Measurements from ENCODE around the gene ZNF81. TPM values are rescaled to one million over a fixed set of nuclear protein-coding genes. Genes with fewer than 3 reads are reported as not detected.

Gene ZNF81
- total RNA-seq, 4 donors from 2014 or later, result 1.00 to 4.3 (median 3.3) TPM

DNA sequence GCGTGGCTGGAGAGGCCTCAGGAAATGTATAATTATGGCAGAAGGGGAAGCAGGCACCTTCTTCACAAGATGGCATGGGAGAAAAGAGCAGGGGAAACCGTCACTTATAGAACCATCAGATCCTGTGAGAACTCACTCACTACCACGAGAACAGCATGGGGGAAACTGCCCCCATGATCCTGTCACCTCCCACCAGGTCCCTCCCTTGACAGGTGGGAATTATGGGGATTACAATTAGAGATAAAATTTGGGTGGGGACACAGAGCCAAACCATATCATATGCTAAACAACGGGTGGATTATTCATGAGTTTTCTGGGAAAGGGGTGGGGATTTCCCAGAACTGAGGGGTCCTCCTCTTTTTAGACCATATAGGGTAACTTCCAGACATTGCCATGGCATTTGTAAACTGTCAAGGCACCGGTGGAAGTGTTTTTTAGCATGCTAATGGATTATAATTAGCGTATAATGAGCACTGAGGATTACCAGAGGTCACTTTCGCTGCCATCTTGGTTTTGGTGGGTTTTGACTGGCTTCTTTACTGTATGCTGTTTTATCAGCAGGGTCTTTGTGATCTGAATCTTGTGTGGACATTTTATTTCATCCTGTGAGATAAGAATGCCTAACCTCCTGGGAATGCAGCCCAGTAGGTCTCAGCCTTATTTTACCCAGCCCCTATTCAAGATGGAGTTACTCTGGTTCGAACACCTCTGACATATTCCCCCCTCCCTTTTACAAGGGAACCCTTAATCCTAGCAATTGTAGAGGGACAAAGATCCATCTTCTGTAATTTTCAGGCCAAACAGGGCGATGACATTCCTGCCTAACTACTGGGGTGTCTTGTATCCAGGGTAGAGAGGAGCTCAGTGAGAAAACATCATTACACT, 27.6 kb upstream of the ZNF81 start:
- DNase-seq (no peak), ATAC-seq (no peak)
- Histone ChIP-seq H3K36me3 (no peaks in the 10 kb centered on the region), H3K27me3 (no peaks in the 10 kb centered on the region), H3K27ac (no peak overlapping the region), H3K4me3 (no peak overlapping the region), H3K9me3 (no peaks in the 10 kb centered on the region), H3K4me1 (no peaks in the 10 kb centered on the region)
- TF ChIP-seq, protein P1, sequence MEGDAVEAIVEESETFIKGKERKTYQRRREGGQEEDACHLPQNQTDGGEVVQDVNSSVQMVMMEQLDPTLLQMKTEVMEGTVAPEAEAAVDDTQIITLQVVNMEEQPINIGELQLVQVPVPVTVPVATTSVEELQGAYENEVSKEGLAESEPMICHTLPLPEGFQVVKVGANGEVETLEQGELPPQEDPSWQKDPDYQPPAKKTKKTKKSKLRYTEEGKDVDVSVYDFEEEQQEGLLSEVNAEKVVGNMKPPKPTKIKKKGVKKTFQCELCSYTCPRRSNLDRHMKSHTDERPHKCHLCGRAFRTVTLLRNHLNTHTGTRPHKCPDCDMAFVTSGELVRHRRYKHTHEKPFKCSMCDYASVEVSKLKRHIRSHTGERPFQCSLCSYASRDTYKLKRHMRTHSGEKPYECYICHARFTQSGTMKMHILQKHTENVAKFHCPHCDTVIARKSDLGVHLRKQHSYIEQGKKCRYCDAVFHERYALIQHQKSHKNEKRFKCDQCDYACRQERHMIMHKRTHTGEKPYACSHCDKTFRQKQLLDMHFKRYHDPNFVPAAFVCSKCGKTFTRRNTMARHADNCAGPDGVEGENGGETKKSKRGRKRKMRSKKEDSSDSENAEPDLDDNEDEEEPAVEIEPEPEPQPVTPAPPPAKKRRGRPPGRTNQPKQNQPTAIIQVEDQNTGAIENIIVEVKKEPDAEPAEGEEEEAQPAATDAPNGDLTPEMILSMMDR (IDR thresholded peaks at IDR 0.05 in 4 of 5, conservative IDR thresholded peaks at IDR 0.05 in 1 of 5), result no peak
- no peak for TF ChIP-seq POLR2A (IDR thresholded peaks at IDR 0.05)
- in situ Hi-C loops (cut with MboI; ENCODE audit: low sequenced_read_pairs in 4 of 4) (no loop called here), intact Hi-C loops (cut with DNase I; ENCODE audit: low total_unique reads) (no loop called here)

DNA sequence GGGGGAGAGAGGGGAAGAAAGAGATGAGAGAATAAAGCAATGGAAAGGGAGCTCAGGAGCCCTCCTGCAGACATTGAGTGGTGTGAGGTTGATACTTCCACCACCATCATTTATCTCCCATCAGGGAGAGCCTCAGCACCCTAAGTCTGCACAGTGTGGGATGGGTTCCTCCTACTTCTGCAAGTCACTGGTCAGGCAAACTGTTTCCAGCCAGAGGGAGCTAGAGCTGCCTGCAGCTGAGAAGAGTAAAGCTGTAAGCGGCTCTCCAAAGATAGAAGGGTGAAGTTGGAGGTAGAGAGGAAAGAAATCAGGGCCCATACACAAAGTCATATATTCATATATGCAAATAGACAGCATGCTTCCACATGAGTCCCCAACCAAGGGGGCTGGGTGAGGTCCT, 21.9 kb upstream of the ZNF81 start:
- Histone ChIP-seq H3K4me1 (no peaks in the 10 kb centered on the region), H3K4me3 (no peak overlapping the region), H3K27me3 (no peaks in the 10 kb centered on the region), H3K27ac (no peak overlapping the region), H3K36me3 (no peaks in the 10 kb centered on the region), H3K9me3 (no peaks in the 10 kb centered on the region)
- no peak for TF ChIP-seq POLR2A (IDR thresholded peaks at IDR 0.05)
- TF ChIP-seq, protein P1 (IDR thresholded peaks at IDR 0.05 in 4 of 5, conservative IDR thresholded peaks at IDR 0.05 in 1 of 5), result no peak
- DNase-seq (no peak), ATAC-seq (no peak)
- in situ Hi-C loops (cut with MboI; ENCODE audit: low sequenced_read_pairs in 4 of 4), result no loop called here
- intact Hi-C loops (cut with DNase I; ENCODE audit: low total_unique reads), result no loop called here

DNA sequence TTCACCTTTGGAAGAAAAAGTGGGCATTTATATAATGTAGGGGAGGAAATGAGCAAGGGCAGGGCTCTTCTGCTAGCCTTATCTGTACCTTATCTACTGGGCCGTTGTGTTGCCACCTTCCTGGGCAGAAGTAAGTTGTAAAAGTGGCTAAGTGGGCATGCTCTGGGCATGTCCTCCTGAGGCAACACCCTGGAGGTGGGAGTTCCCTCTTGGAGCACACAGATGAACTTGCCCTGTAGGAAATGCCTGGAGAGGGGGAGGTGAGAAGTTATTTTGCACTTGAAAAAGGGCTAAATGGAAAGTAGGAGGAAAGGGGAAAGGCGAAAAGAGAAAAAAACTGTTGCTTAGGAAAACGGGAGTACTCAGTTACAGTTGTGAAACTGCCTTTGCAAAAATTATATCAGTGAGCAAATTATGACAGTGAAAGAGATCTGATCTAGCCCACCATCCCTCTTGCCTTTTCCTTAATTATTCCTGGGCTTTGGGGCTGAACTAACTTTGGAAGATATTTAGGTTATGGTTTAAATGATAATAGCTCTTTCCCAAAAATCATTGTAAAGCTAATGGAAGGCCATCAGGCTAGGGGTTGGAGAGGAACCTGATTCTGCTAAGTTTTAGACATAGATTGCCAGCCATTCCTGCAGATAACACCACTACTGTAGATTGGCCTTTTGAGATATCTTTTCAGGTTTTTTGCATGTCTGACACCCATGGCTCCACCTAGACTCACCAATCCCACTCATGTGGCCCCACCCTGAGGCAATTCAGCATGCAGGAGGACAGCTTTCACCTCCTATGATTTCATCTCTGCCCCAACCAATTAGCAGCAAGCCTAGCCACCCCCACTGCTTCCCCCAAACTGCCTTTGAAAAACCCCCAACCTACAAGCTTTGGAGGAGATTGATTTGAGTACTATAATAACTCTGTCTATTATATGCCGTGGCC, 20.5 kb upstream of the ZNF81 start:
- no peak overlapping the region for H3K27ac ChIP-seq
- no peaks in the 10 kb centered on the region for H3K27me3 ChIP-seq
- intact Hi-C loops (cut with DNase I; ENCODE audit: low total_unique reads), result no loop called here
- no peaks in the 10 kb centered on the region for H3K4me1 ChIP-seq
- H3K36me3 ChIP-seq, result no peaks in the 10 kb centered on the region
- no peaks in the 10 kb centered on the region for H3K9me3 ChIP-seq
- no peak overlapping the region for H3K4me3 ChIP-seq
- TF ChIP-seq, protein P1 (IDR thresholded peaks at IDR 0.05 in 4 of 5, conservative IDR thresholded peaks at IDR 0.05 in 1 of 5), result no peak
- TF ChIP-seq POLR2A (IDR thresholded peaks at IDR 0.05), result no peak
- ATAC-seq, result no peak
- in situ Hi-C loops (cut with MboI; ENCODE audit: low sequenced_read_pairs in 4 of 4), result no loop called here
- no peak for DNase-seq

DNA sequence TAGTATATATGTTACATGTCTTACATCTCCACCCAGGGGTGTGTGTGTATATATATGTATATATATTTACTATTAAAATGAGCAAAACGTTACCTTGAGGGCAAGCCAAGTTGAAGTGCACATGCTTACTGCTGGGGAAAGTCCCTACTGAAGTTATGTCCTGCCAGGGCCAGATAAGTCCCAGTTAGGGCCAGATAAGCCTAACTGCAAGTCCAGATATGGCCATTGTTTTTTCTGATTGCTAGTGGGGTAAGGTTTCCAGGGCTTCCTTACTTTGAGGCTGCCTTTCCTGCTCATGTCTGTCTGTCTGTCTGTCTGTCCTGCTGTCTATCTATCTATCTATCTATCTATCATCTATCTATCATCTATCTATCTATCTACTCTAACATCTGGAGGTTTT, 19.3 kb upstream of the ZNF81 start:
- in situ Hi-C loops (cut with MboI; ENCODE audit: low sequenced_read_pairs in 4 of 4), result no loop called here
- Histone ChIP-seq H3K27ac (no peak overlapping the region), H3K9me3 (no peaks in the 10 kb centered on the region), H3K36me3 (no peaks in the 10 kb centered on the region), H3K4me3 (no peak overlapping the region), H3K4me1 (no peaks in the 10 kb centered on the region), H3K27me3 (no peaks in the 10 kb centered on the region)
- TF ChIP-seq, protein P1 (IDR thresholded peaks at IDR 0.05 in 4 of 5, conservative IDR thresholded peaks at IDR 0.05 in 1 of 5), result no peak
- no peak for TF ChIP-seq POLR2A (IDR thresholded peaks at IDR 0.05)
- DNase-seq (no peak), ATAC-seq (no peak)
- intact Hi-C loops (cut with DNase I; ENCODE audit: low total_unique reads), result no loop called here

Data from gastrocnemius medialis (tissue), 4 donors.